Measurements from ENCODE around the gene HS6ST2.

DNA sequence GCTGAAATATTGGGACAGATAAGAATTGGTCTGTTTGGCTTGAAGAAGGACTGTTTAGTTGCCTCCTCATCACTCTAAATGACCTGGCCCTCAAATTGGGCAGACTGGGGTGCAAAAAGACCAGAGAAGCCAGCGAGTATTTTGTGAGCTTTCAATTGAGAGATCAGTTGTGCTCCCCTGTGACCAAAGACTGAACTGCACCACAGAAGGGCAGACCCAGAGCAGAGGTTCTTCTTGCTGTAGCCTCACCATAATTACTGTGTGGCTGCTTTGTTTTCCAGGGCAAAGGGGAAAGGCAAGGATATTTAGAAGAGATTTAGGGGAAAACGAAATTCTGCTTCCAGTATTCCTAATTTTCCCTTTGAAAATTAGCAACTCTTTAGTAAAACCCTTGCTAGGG lies 365.5 kb downstream of the HS6ST2 start:
- TF ChIP-seq, protein P1, sequence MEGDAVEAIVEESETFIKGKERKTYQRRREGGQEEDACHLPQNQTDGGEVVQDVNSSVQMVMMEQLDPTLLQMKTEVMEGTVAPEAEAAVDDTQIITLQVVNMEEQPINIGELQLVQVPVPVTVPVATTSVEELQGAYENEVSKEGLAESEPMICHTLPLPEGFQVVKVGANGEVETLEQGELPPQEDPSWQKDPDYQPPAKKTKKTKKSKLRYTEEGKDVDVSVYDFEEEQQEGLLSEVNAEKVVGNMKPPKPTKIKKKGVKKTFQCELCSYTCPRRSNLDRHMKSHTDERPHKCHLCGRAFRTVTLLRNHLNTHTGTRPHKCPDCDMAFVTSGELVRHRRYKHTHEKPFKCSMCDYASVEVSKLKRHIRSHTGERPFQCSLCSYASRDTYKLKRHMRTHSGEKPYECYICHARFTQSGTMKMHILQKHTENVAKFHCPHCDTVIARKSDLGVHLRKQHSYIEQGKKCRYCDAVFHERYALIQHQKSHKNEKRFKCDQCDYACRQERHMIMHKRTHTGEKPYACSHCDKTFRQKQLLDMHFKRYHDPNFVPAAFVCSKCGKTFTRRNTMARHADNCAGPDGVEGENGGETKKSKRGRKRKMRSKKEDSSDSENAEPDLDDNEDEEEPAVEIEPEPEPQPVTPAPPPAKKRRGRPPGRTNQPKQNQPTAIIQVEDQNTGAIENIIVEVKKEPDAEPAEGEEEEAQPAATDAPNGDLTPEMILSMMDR (optimal IDR thresholded peaks at IDR 0.05 in 1 of 3, IDR thresholded peaks at IDR 0.05 in 1 of 3, conservative IDR thresholded peaks at IDR 0.05 in 1 of 3; ENCODE audit: extremely low read depth in 1 of 3, insufficient read depth in 2 of 3, low read length in 3 of 3) = peak; percentile 35 to 37 (median 37)
- no peak for TF ChIP-seq EZH2 (IDR thresholded peaks at IDR 0.05; ENCODE audit: low read length)
